Measurements from ENCODE around the gene ARID3A.
"Not testable (repeated sequence)": the region's sequence is repeated elsewhere in the genome, so short reads cannot be mapped to it uniquely, and the experiment has no call there.

The ARID3A gene

DNA sequence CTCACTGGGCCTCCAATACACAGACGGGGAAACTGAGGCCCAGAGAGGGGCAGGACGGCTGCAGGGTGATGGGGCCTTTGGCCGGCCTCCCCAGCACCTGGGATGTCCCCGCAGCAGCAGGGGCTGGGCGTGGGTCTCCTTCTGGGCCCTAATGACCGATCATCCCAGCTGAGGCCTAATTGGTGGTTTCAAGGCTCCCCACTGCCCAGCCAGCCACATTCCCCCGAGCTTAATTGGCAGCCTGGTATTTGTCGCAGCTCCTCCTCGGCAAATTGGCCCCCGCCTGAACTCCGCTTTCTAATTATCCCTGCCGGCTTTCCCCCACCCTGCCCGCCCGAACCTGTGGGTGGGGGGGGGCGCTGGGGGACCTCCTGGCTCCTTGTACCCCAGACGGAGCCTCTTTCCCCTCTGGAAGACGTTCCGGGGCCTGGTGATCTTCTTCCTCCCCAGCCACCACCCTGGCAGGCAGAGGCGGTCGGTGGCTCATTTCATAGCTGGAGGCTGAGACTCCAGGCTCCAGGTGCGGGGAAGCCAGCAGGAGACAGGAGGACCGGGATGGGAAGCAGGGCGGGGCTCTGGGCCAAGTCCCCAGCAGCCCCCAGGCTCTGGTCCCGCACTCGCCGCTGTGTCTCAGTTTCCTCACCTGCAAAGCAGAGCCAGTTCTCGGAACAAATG lies 31.1 kb downstream of the ARID3A start:
- intact Hi-C loops (cut with DNase I) = no loop called here

GRCh38 chr19:957578-957977 lies 31.7 kb downstream of the ARID3A start:
- DNase-seq; intact Hi-C loops (cut with DNase I): not testable (repeated sequence)

More for the DNA sequence above, 31.1 kb downstream of the ARID3A start:
- DNase-seq = no peak

DNA sequence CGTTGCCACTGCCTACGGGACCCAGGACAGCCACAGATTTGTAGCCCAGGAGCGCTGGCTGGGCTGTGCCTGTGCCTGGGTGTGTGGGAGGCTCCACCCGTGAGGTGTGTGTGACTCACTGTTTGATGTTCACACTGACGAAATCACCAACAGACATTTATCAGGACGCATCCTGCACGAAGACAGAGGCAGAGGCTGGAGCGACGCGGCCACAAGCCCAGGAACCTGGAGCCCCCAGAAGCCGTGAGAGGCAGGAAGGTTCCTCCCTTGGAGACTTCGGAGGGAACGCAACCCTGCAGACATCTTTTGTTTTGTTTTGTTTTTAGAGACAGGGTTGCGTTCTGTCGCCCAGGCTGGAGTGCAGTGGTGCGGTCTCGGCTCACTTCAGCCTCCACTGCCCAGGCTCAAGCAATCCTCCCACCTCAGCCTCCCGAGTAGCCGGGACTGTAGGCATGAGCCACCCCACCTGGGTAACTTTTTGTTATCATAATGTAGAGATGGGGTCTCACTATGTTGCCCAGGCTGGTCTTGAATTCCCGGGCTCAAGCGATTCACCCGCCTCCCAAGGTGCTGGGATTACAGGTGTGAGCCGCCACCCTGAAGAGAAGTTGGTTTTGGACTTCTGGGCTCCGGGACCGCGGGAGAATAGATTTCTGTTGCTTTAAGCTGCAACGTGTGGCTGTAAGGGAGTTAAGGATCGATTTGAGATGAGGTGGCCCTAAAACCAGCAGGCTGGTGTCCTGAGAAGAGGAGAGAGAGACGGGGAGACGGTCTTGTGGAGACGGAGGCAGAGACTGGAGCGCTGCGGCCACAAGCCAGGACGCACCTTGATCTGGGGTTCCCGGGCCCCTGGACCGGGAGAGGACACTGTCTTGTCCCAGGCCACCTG lies 33.4 kb downstream of the ARID3A start:
- intact Hi-C loops (cut with DNase I) = no loop called here
- peak in 8 of 10 donors; percentile 33 to 94 (median 60) for DNase-seq

GRCh38 chr19:960020-960419 lies 34.2 kb downstream of the ARID3A start:
- intact Hi-C loops (cut with DNase I) = no loop called here
- DNase-seq = no peak

DNA sequence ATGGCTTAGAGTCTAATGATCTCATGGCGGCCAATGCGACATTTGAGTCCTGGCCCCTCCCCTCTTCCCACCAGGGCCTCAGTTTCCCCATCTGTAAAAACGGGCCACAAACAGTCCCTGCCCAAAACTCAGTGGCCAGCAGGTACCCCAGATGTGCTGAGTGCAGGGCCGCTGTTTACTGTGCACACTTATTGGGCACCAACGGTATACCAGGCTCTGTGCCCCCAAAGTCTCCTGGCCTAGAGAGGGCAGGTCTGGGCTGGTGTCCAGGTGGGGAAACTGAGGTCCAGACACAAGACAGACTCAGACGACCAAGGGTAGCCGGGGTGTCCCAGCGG lies 34.7 kb downstream of the ARID3A start:
- no peak for DNase-seq
- intact Hi-C loops (cut with DNase I) = no loop called here

DNA sequence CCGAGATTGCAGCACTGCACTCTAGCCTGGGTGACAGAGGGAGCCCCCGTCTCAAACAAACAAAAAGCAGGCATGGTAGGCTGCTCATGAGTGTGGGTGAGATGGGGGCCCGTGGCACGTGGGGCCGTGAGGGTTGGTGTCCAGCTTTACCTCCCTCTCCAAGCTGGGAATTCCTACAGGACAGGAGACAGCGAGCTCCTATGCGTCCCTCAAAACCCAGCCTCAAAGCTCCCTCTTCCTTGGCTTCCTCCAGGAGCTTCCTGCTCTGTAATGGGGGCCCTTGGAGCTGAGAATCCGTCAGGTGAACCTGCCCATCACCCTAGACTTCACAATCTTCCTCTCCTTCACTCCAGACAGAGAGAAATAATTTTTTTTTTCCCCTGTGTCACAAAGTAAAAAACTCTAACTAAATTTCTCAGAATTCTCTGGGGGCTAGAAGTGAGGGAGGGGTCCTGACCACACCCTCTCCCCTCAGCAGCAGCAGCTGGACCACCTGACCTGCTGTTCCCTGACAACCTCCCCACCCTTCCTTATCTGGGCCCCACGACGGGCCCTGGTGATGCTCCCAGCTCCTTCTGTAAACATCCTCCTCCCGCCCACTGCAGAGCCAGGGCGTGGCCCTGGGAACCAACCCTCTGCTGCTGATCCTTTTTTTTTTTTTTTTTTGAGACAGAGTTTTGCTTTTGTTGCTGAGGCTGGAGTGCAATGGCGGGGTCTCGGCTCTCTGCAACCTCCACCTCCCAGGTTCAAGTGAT lies 36.2 kb downstream of the ARID3A start:
- intact Hi-C loops (cut with DNase I) = no loop called here
- DNase-seq = no peak

GRCh38 chr19:962683-963400 lies 37.0 kb downstream of the ARID3A start:
- intact Hi-C loops (cut with DNase I) = no loop called here
- DNase-seq = peak in 1 of 10 donors; percentile 64

DNA sequence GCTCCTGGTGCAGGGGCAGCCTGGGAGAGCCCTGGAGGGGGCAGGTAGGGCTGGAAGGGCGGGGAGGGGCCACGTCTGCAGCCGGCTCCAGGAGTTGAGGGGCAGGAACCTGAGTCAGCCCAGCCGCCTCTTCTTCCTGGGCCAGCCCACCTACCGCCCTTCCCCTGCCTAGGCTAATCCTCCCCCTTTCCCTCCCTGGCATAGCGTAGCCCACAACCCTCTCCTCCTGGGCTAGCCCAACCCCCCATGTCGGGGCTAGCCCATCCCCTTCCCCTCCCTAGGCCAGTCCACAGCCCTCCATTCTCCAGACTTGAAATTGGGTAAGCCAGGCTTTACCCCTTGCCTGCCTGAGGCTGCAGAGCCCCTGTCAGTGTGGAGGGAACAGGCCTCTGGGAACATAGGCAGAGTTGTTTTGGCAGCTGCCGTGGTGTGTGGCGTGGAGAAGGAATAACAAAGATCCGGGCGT lies 37.7 kb downstream of the ARID3A start:
- intact Hi-C loops (cut with DNase I) = no loop called here

GRCh38 chr19:964116-964520 lies 38.3 kb downstream of the ARID3A start:
- intact Hi-C loops (cut with DNase I) = no loop called here
- DNase-seq = no peak

More for the DNA sequence above, 37.7 kb downstream of the ARID3A start:
- DNase-seq = peak in 1 of 10 donors; percentile 54

DNA sequence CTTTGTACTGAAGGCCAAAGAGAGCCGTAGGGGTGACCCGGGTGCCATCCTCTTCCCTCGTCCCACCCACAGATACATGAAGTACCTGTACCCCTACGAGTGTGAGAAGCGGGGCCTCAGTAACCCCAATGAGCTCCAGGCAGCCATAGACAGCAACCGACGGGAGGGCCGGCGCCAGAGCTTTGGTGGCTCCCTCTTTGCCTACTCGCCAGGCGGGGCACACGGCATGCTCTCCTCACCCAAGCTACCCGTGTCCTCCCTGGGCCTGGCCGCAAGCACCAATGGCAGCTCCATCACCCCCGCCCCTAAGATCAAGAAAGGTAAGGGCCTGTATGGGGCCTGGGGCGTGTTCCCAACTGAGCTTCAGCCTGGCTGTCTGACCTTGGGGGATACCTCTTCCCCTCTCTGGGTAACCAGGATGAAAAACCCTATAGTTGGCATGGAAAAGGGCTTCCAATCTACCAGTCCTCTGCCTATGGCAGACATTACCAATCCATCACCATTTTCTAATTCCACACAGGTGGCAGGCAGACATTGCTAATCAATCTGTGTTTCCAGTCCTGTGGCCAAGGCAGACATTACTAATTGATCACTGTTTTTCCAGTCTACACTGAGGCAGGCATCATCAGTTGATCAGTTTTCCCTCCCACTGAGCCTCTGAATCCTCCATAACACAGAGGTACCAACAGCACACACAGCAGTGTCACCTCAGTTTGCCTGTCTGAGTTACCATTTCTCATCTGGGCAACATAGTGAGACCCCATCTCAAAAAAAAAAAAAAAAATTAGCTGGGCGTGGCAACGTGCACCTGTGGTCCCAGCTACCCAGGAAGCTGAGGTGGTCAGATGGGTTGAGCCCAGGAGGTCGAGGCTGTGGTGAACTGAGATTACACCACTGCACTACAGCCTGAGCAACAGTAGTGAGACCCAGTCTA lies 39.2 kb downstream of the ARID3A start:
- intact Hi-C loops (cut with DNase I) = no loop called here
- DNase-seq = no peak

DNA sequence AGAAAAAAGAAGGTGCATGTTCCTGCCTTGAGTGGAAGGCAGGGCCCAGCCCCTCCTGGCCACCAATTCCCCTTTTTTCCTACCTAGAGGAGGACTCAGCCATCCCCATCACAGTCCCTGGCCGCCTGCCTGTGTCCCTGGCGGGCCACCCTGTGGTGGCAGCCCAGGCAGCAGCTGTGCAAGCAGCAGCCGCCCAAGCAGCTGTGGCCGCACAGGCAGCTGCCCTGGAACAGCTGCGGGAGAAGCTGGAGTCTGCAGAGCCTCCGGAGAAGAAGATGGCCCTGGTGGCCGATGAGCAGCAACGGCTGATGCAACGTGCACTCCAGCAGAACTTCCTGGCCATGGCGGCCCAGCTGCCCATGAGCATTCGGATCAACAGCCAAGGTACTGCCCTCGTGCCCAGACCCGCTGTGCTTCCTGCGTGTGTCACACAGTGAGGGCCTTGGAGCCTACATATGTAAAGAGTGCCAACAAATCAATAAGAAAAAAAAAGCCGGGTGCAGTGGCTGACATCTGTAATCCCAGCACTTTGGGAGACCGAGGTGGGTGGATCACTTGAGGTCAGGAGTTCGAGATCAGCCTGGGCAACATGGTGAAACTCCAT lies 40.8 kb downstream of the ARID3A start:
- no peak for DNase-seq
- intact Hi-C loops (cut with DNase I) = no loop called here

GRCh38 chr19:970695-971094 lies 44.9 kb downstream of the ARID3A start:
- intact Hi-C loops (cut with DNase I) = no loop called here
- no peak for DNase-seq

GRCh38 chr19:971795-972194 lies 46.0 kb downstream of the ARID3A start:
- intact Hi-C loops (cut with DNase I) = no loop called here
- DNase-seq = no peak

GRCh38 chr19:972281-972680 lies 46.4 kb downstream of the ARID3A start:
- intact Hi-C loops (cut with DNase I) = no loop called here
- DNase-seq = no peak

GRCh38 chr19:973726-974563 lies 48.1 kb downstream of the ARID3A start:
- DNase-seq = no peak
- intact Hi-C loops (cut with DNase I) = no loop called here

GRCh38 chr19:974564-975257 lies 48.9 kb downstream of the ARID3A start:
- DNase-seq = peak in 1 of 10 donors; percentile 63
- intact Hi-C loops (cut with DNase I) = no loop called here

DNA sequence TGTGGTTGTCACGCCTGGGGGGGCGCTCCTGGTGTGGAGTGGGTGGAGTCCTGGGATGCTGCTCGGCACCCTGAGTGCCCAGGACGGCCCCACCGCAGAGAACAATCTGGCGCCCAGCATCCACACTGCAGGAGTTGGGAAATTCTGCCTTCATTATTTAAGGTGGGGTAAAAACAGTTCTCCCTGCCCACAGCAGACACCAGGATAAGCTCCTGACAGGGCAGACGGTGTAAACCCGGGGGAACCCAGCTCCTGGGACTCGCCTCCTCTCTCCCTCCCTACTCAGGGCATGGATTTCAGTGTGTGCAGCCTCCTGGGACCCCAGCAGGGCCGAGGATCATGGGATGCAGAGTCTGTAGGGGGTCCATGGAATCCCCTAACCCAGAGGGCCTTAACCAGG lies 50.6 kb downstream of the ARID3A start:
- DNase-seq = no peak
- intact Hi-C loops (cut with DNase I) = no loop called here

All from posterior cingulate gyrus (tissue), 11 donors.